HG03439 (cell line): Measurements from ENCODE around the gene ELP2.
"Not testable (repeated sequence)": the region's sequence is repeated elsewhere in the genome, so short reads cannot be mapped to it uniquely, and the experiment has no call there.

Experiments used
- ATAC-seq: cut with Tn5 transposase; IDR thresholded peaks from one replicate; pipeline ENCODE4 v1.9.1; 2021; ENCODE audit warnings: mild to moderate bottlenecking, moderate library complexity; ENCODE audit not compliant: unreplicated experiment

Gene ELP2

DNA sequence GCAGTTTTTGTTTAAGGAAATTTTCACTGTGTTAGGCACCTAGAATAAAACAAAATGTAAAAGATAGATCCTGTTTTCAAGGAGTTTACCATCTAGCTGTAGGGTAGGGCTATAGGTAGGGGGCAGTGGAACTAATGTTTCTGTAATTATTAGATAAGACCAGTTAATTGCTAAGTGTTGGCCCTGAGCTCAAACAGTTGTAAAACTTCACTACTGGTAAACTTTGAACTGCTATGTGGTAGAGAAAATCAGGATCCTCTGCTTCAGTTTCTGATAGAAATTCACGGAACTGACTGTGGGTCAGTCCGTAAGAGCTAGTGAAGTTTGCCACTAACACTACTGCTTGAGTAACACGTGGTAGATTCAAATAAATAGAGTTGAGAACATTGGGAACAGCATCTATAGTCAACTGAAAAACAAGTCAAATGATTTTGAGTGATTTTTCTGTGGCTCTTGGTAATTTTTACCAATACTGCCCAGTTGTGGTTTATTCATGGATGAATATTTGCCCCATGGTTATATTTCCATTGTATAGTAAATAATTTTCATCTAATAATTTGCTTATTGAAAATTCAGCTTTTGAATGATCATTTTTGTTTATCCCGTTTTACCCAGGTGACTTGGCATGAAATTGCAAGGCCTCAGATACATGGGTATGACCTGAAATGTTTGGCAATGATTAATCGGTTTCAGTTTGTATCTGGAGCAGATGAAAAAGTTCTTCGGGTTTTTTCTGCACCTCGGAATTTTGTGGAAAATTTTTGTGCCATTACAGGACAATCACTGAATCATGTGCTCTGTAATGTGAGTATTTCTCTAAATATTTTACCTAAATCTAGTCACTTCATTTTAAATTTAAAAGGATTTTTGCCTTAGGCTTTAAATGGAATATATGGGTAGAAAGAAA, 26.4 kb downstream of the ELP2 start:
- no peak for ATAC-seq

DNA sequence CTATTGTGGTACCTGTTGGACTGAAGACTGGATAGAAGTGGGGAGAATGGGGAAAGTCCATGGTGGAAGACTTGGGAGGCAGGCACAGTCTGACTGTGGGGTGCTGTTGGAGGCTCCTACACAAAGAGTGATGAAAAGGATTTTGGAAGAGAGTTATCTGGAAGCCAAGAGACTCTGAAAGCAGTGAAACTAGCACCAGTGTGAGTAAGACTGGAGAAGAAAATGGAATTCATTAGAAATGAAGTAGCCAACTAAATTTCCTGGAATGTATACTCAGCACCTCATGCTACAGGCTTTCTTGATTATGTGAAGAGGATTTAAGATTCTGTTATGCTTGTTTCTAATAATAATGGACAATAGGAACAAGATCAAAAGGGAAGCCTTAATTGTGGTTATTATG, 27.7 kb downstream of the ELP2 start:
- no peak for ATAC-seq

DNA sequence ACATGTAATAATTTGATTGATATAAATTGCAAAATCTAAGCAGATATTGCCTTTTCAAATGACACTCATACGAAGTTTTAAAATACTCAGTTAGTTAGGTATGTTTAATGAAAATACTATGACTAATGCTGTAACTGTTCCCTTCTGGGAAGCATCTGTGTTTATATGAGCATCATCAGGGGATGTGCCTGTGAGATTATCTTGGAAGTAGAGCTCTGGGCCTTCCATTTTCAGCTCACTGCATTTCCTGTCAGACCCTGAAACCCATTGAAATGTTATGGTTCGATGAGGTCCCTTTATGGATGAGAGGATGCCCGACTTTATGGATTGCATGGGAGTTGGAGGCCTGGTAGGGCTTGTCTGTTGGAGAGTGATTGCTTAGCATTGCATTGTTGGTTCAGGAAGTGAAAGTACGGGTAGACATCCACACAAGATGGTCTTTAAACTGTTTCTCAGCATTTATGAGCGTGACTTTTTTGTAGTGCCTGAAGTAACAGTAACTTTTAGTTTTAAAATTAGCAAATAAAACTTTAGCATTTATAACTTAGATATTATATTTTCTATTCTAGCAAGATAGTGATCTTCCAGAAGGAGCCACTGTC, 28.7 kb downstream of the ELP2 start:
- no peak for ATAC-seq

DNA sequence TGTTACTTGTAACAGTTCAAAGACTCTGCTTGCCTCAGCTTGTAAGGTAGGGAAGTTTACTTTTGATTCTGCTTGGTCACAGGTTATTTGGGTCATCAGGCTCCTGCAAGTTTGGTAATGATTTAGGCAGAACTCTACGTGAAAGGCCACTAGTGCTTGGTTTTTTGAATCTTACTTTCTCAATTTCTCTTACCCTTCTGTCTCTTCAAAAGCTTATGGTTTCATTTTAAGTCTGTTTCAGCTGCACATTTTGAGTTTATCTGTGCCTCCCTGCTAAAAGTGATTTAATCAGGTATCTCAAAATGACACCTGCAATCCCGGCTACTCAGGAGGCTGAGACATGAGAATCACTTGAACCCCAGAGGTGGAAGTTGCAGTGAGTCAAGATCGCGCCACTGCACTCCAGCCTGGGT, 31.3 kb downstream of the ELP2 start:
- no peak for ATAC-seq

DNA sequence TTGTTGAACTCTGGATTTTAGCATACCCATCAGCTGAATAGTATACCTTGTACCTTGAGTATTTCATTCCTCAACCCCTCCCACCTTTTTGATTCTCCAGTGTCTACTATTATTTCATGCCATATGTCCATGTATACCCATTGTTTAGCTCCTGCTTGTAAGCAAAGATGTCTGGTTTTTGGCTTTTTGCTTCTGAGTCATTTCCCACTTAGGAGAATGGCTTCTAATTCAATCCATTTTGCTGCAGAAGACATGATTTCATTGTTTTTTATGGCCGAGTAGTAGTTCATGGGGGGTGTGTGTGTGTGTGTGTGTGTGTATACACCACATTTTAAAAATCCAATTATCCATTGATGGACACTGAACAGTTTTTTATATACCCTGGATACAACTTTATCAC, 33.3 kb downstream of the ELP2 start:
- no peak for ATAC-seq

DNA sequence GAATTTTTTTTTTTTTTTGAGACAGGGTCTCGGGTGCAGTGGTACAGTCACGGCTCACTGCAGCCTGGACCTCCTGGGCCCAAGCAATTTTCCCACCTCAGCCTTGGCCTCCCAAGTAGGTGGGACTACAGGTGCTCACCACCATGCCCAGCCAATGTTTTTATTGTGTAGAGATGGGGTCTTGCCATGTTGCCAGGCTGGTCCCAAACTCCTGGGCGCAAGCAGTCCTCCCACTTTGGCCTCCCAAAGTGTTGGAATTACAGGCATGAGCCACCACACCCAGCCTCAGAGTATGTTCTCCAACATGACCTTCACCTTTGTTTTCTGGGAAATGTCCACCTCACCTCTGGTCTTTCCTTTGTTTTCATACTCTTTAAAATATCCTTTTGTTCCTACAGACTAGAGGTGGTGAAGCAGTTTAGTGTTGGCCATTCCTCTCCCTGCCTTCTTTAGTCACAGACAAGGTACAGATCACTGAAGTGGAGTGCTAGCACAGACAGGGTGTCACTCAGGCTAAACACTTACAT, 38.1 kb downstream of the ELP2 start:
- no peak for ATAC-seq

DNA sequence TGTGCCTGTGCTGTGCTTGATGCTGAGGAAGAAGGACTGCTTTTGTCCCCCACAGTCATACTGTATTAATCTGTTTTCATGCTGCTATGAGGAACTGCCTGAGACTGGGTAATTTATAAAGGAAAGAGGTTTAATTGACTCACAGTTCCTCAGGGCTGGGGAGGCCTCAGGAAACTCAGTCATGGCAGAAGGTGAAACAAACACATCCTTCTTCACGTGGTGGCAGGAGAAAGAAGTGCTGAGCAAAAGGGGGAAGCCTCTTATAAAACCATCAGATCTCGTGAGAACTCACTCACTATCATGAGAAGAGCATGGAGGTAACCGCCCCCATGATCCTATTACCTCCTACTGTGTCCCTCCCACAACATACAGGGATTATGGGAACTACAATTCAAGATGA, 38.6 kb downstream of the ELP2 start:
- ATAC-seq: not testable (repeated sequence)

DNA sequence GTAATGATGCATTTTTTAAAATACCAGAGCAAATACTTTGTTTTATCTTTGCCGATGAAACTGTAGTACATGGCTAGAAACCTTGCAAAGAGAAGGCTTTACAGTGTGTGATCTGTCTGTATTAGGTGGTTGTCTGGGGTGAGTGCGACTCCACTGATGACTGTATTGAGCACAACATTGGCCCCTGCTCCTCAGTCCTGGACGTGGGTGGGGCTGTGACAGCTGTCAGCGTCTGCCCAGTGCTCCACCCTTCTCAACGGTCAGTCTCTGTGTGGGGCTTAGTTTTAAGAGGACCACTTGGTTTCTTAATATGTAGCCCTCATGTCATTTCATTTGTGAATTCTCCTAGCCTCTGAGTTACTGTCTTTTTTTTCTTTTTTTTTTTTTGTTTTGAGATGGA, 40.2 kb downstream of the ELP2 start:
- no peak for ATAC-seq

DNA sequence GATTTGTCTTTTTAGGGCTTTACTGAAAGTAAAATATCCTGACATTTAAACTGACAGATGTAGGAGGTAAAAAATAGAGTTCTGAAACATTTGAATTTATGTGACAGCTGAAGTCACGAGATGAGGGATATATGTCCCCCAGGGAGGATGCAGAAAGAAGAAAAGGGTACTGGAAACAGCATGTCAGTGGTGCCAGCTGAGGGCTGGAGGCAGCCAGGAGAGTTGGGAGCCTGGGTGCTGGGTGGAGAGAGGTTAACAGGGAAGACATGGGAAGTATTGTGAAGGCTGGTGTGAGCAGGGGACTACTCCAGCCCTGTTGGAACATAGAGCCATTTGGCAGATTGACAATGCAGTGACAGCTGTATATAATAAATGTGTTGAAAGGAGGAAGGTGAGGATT, 45.8 kb downstream of the ELP2 start:
- ATAC-seq: no peak

DNA sequence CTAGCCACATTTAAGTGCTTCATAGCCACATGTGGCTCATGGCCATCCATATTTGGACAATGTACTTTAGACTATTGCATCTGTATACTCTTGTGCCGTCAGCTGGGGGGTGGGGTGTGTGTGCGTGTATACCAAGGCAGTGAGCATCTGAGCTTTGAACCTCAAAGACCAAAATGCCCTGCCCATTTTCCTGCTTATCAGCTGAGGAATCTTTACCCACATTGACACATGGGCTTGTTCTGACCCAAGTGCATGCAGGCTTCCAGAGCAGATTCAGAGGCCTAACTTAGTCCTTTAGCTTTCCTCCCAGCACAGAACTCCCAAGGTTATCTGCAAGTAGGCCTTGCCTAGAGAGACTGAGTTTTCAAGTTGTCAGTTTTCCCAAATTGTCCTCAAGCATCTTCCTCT, 46.5 kb downstream of the ELP2 start:
- ATAC-seq: no peak

DNA sequence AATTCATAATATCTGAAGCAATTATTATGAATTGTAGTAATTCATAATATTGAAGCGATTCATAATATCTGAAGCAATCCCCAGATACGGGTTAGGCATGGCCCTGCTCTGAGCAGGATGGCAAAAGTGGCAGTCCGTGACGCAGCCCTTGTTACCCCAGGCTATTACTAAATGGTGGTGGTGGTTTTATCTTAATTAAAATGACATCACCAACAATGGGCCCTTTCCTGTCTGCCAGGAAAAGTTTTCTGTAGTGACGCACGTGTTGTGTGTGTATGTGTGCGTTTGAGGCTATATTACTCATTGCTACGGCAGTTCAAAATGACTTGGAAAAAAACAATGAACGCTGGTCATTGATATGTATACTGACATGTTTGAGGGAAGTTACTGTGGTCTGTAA, 47.0 kb downstream of the ELP2 start:
- no peak for ATAC-seq

DNA sequence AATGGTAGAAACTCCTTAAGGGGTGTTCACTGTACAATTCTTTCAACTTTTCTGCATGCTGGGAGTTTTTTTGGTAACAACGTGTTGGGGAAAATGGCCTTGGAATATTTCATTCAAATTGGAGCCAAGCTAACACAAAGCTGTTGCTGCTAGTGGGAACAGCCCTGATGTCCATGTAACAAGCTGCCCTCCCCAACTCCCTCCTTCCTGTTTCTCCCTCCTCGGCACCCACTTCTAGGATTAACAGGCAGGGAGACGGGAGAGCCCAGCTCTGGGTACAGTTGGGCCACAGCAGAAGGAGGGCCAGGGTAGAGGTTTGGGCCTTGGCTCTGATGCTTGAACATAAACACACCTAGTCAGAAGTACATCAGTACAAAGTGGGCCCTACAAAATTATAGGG, 48.2 kb downstream of the ELP2 start:
- no peak for ATAC-seq

DNA sequence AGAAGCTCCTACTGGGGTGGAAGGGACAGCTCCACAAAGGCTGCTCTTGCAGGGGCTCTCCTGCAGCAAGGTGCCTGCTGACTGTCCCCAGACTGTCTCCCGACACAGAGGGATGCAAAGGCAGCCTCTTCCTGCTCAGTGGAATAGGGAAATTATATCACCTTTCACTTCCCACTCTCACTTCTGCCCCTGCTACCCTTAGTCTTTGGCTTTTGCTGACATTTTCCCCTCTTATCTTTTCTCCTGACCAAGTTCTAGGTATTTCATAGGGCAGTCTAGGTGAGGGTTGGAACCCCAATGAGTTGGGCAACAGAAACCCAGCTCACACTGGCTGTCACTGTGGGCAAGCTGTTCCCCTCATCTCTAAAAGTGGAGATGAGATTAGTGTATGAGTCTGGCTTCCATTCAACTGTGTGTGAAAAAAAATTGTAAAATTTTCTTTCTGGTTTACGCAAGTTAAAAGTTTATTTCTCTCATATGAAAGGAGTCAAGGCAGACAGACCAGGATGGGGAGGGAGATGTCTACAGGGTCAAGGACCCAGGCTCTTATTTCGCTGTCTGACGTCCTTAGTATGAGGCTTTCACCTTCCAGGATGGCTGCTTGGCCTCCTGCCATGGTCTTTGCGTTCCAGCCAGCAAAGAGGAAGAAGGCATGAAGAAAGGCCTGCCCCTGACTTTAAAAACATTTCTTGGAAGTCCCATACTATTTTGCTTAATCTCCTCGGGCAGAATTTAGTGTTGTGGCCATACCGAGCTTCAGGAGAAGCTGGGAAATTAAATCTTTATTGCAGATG, 50.1 kb downstream of the ELP2 start:
- no peak for ATAC-seq

DNA sequence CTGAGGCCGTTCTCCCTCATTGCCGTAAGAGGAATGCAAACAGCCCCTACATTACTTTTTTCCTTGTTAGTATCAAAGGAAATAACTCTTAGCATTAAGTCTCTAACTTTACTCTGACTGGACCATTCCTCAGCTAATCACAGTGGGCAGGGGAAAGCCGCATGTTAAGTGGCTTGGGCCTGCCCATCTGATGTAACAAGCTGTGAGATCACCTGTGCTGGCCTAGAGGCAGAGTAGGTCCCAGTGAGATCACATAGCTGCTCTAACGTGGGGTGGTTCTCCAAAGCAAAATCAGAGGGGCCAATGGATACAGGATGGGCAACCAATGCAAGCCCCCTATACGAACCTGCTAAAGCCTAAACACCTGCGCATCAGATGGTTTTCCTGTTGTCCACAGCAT, 51.7 kb downstream of the ELP2 start:
- ATAC-seq: no peak

DNA sequence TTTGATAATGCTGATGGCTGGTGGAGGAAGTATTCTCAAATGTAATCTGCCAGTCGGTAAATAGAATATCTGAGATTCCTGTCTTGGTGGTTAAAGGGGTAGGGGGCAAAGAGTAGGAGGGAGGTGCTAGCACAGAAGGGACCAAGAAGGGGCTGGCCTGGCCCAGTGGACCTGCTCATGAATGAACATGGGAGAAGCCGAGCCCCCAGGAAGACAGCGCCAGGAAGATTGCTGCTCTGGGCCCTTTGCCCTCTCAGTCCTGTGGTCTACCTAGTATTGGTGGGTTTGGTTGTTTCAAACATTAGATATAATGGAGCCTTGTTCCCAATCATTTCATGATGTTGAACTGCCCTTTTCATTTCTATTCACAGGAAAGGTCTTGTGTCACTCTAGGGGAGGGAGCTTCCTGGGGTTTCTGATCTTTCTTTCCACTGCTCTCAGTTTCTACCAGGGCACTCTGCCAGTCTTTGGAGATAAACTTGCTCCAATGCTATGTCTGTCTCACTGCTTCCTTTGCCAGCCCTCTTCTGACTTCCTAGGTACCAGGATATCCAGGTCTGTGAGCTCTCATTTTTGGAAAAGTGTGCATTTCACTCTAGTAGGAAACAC, 52.3 kb downstream of the ELP2 start:
- no peak for ATAC-seq

DNA sequence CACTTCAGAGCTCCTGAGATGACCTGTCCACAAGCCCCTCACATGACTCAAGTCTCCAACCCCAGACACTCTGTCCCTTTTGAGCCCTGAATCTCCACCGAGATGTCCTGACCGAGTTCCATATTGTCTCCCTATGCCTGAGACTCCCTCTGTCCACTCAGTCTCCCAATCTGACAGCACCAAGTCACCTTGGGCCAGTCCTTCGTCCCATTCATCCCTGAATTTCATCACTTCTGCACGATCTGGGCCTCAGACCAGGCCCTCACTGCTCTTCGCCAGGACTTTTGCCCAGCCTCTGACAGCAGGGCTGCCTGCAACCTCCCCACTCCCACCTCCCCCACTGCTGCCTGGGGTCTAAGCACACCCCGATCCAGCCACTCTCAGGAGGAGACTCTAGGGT, 53.3 kb downstream of the ELP2 start:
- ATAC-seq: no peak

DNA sequence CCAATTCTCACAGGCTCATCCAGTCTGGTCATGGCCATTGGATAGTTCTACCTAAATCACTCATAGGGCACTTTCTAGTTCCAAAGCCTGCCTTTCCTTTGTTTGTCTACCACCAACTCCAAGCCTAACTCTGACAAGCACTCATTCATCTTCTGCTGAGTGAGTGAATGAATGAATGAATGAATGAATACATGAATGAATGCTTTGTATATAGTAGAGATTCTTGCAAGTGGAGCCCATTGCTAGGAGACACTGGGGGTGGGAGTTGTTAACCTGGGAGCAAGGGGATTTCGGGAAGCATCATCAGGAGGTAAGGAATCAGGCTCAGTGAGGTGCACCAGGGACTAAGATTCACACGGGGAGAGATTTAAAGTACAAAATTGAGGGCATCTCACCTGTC, 54.3 kb downstream of the ELP2 start:
- ATAC-seq: no peak

DNA sequence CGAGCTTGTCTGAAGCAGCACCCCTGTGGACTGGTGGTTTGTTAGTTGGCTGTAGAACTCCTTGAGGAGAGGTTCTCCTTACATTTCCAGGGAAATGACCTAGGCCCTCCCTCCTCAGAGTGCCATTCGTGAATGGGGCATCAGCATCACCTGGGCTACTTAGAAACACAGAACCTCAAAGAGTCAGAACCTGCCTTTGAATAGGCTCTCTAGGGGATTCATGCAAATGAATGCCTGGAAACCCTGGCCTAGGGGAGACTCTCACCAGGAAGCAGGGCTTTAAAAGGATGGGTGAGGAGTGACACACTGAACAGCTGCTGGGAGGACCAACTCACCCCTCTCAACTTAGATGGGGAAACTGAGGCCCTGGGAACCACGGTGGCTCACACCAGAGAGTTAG, 55.5 kb downstream of the ELP2 start:
- ATAC-seq: no peak

DNA sequence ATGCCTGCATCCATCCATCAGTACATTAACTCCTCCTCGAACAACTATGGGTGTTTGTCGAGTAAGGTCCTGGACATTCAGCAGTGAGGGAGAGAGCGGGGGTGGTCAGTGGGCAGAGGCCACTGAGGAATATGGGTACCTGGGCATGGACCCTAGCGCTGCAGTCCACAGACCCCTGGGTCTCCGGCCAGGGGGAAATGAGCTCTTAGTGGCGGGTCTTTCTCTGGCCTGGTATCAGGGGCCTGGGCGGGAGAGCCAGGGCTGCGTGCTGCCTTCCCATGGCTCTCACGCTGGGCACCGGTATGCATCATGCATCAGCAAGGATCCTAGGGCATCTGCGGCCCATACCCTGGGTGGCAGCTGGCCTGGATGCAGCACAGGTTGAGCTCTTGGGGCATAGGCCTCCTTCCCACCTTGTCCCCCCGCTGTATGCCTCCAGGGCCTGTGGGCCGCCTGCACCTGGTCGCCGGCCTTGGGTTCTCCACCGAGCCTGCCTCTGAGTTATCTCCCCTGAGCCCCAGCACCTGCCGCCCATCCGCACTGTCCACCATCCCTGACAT, 56.3 kb downstream of the ELP2 start:
- no peak for ATAC-seq

DNA sequence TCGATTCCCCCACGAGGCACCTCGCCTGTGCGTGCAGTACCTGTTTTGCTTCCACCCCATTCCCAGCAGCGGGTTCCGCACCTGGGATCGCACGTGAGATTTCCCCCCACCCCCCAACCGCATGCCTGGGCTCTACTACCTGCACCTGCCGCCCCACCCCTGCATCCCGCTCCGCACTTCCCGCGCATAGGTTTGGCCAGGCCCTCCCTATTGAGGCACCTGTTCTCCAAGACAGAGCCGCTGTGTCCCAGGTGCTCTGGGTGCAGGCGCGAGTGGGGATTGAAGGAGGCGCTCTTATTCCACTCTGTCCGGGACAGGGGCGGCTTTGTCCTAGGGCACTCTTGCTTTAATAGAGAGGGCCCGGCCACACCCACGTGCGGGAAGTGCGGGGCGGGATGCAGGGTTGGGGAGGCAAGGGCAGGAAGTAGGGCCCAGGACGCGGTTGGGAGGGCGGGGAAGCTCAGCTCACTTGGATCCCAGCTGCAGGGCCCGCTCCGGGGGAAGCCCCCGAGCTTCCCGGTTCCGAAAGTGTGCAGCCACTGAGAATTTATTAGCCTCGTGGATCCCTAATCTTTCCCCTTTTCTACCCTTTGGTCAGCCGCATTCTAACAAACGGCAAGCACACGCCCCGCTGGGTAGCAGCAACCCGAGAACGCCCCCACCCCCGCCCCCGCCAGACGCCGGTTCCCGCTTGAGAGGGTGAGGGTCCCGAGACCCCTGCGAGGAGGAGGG, 56.9 kb downstream of the ELP2 start:
- ATAC-seq: no peak
